HL-60 (cell line): ENCODE measurements around the gene DNLZ.

ENCODE experiments used
- DNase-seq, 2 experiments: peaks; one replicate each; pipeline ENCODE4 v3.0.0-alpha.2; 2010 to 2020; ENCODE audit warnings: low read depth in 1 of 2, low spot score in 1 of 2
- H3K27ac ChIP-seq: fragments of 250-450 bp; sonication (Bioruptor Pico); replicated peaks from 2 replicates; pipeline ENCODE4 v1.5.1; 2020; ENCODE audit warnings: mild to moderate bottlenecking, moderate library complexity
- H3K27me3 ChIP-seq: fragments of 250-450 bp; sonication (Bioruptor Pico); 2 replicates; pipeline ENCODE4 v1.5.1; 2021; ENCODE audit warnings: mild to moderate bottlenecking, moderate library complexity; ENCODE audit not compliant: insufficient read depth, poor library complexity, severe bottlenecking
- H3K4me3 ChIP-seq: replicated peaks from 2 replicates; pipeline ENCODE4 v1.5.1; 2011; ENCODE audit warnings: mild to moderate bottlenecking, control low read depth, low read length; ENCODE audit not compliant: insufficient read depth
- CTCF ChIP-seq: IDR thresholded peaks from one replicate; pipeline ENCODE4 v1.5.1; 2011; ENCODE audit warnings: low read length, control low read depth, inconsistent platforms; ENCODE audit not compliant: insufficient read depth
- GABPA ChIP-seq: IDR thresholded peaks from 2 replicates; pipeline ENCODE4 v1.6.1; 2012; ENCODE audit warnings: low read depth
- POLR2AphosphoS5 ChIP-seq: IDR thresholded peaks from 2 replicates; pipeline ENCODE4 v1.6.1; 2012; ENCODE audit warnings: low read depth
- SPI1 ChIP-seq: IDR thresholded peaks from 2 replicates; pipeline ENCODE4 v1.6.1; 2012; ENCODE audit warnings: low read depth, mild to moderate bottlenecking, borderline replicate concordance
- TF ChIP-seq, protein P1 (sequence below): IDR thresholded peaks from 2 replicates; pipeline ENCODE4 v1.6.1; 2012; ENCODE audit warnings: low read depth; ENCODE audit not compliant: insufficient replicate concordance

DNLZ gene

GRCh38 chr9:136326761-136327303 is 36.7 kb downstream of the DNLZ start:
- TF ChIP-seq GABPA (no peak), SPI1 (no peak), POLR2AphosphoS5 (no peak), CTCF (no peak)
- TF ChIP-seq, protein P1, sequence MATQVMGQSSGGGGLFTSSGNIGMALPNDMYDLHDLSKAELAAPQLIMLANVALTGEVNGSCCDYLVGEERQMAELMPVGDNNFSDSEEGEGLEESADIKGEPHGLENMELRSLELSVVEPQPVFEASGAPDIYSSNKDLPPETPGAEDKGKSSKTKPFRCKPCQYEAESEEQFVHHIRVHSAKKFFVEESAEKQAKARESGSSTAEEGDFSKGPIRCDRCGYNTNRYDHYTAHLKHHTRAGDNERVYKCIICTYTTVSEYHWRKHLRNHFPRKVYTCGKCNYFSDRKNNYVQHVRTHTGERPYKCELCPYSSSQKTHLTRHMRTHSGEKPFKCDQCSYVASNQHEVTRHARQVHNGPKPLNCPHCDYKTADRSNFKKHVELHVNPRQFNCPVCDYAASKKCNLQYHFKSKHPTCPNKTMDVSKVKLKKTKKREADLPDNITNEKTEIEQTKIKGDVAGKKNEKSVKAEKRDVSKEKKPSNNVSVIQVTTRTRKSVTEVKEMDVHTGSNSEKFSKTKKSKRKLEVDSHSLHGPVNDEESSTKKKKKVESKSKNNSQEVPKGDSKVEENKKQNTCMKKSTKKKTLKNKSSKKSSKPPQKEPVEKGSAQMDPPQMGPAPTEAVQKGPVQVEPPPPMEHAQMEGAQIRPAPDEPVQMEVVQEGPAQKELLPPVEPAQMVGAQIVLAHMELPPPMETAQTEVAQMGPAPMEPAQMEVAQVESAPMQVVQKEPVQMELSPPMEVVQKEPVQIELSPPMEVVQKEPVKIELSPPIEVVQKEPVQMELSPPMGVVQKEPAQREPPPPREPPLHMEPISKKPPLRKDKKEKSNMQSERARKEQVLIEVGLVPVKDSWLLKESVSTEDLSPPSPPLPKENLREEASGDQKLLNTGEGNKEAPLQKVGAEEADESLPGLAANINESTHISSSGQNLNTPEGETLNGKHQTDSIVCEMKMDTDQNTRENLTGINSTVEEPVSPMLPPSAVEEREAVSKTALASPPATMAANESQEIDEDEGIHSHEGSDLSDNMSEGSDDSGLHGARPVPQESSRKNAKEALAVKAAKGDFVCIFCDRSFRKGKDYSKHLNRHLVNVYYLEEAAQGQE: no peak
- no peak for DNase-seq
- no peak overlapping the region for H3K4me3 ChIP-seq
- no peak overlapping the region for H3K27ac ChIP-seq
- peaks cover 21% of the 10 kb centered on the region for H3K27me3 ChIP-seq

DNA sequence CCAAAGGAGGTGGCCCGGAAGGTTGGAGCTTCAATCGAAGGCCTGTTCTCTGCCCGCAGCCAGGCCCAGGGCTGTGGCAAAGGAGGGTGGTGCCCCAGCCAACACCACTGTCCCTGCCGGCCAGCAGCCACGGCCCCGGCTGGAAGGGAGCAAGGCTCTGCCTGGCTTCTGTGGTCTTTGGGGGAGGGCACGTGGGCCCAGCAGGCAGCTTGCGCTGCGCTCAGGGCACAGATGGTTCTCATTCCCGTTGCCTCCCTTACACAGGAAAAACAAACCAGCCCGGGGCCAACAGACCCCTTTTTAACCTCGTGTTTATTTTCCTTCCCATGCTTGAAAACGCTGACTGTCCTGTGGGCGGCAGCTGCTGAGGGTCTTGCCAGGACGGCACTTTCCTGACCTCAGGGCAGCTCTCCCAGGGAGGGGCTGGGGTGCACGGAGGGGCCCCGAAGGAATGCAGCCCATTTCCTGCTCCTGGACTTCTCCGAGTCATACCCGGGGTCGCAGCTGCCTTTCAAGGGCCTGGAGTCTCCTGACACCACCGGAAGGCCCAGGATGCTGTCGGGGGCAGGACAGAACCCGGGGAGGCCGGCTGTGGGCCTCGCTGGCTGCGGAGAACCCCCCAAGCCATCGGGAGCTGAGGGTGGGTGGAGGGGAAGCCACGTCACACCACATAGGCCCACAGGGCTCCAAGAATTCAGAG is 37.3 kb downstream of the DNLZ start:
- DNase-seq: no peak
- no peak overlapping the region for H3K27ac ChIP-seq

DNA sequence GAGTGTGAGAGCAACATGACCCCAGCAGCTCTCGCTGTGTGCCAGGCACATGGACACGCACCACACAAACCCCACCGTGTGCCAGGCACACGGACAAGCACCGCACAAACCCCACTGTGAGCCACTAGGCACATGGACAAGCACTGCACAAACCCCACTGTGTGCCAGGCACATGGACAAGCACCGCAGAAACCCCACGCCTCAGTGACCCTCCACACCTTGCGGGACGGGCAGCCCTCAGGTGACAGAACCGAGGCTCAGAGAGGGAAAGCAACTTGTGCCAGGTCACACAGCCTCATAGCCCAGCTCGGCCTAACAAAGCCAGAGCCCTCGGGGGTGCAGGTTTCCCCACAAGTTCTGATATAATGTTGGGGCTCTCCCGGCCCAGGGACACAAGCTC is 38.2 kb downstream of the DNLZ start:
- TF ChIP-seq, protein P1: no peak
- TF ChIP-seq SPI1 (no peak), POLR2AphosphoS5 (no peak), CTCF (no peak), GABPA (no peak)
- Histone ChIP-seq H3K27ac (no peak overlapping the region), H3K4me3 (no peak overlapping the region), H3K27me3 (peaks cover 21% of the 10 kb centered on the region)
- DNase-seq: no peak

More for the DNA sequence above, 37.3 kb downstream of the DNLZ start:
- H3K4me3 ChIP-seq: no peak overlapping the region
- no peak for TF ChIP-seq CTCF
- TF ChIP-seq POLR2AphosphoS5: no peak
- no peak for TF ChIP-seq SPI1
- TF ChIP-seq GABPA: no peak
- TF ChIP-seq, protein P1: no peak
- H3K27me3 ChIP-seq: peaks cover 21% of the 10 kb centered on the region
